HCT116 (cell line): ENCODE results near the gene GZMH. TPM values are rescaled to one million over a fixed set of nuclear protein-coding genes. Genes with fewer than 3 reads are reported as not detected.

Source experiments
- ATAC-seq: fragments of 200-7000 bp; cut with Tn5 transposase; 2 replicates; pipeline ENCODE4 v1.9.1; 2020; ENCODE audit warnings: mild to moderate bottlenecking, moderate library complexity
- BruUV-seq: library from RNA; stranded (reverse); fragments of 400-500 nt; replicated peaks from 2 replicates; lab custom pipeline; 2021; lab: Mats Ljungman, UMichigan
- CTCF ChIA-PET: fragments of 300-600 bp; sonication (Branson Sonifier 250); formaldehyde crosslinking; loops from one replicate; lab custom pipeline; 2021; ENCODE audit warnings: antibody characterized with exemption; lab: Charles Lee
- POLR2A ChIA-PET: fragments of 300-600, 350-600 bp; sonication (Branson Sonifier 250); formaldehyde crosslinking; loops from one replicate; lab custom pipeline; 2021; ENCODE audit warnings: antibody characterized with exemption; lab: Charles Lee
- RAD21 ChIA-PET, 2 experiments: fragments of 300-600 bp; sonication (Branson Sonifier 250); formaldehyde crosslinking; loops; one replicate each; lab custom pipeline; 2023; ENCODE audit warnings: low total read pairs in 2 of 2; ENCODE audit not compliant: uncharacterized antibody in 2 of 2, unreplicated experiment in 2 of 2, low non-redundant PET in 1 of 2; lab: Charles Lee
- DNase-seq: peaks from one replicate; pipeline ENCODE4 v3.0.0-alpha.2; 2010; ENCODE audit warnings: low read depth, low spot score
- H2AFZ ChIP-seq: fragments of 200-600 bp; shearing (Covaris generic), sonication (generic); 2 replicates; pipeline ENCODE4 v1.6.1; 2017; ENCODE audit warnings: low read depth, mixed run types, mixed read lengths, antibody characterized with exemption, low read length; ENCODE audit not compliant: poor library complexity, severe bottlenecking
- H3K27ac ChIP-seq: 2 replicates; pipeline ENCODE4 v1.5.1; 2012; ENCODE audit warnings: low read depth, low read length
- H3K27me3 ChIP-seq: fragments of 200-600 bp; sonication (generic); 2 replicates; pipeline ENCODE4 v1.6.1; 2016; ENCODE audit warnings: mixed run types, low read length, mixed read lengths; ENCODE audit not compliant: insufficient read depth
- H3K36me3 ChIP-seq, 2 experiments: fragments of 200-500 bp in 1 of 2; fragments of 200-600 bp in 1 of 2; sonication (Bioruptor generic) in 1 of 2; sonication (generic) in 1 of 2; 2 replicates each; pipeline versions ENCODE4 v1.5.1 to v1.6.1; 2014 to 2016; ENCODE audit warnings: low read length in 2 of 2, inconsistent platforms in 1 of 2, mixed read lengths in 1 of 2, mixed run types in 1 of 2; ENCODE audit not compliant: insufficient read depth in 2 of 2, control insufficient read depth in 1 of 2
- H3K4me1 ChIP-seq, 2 experiments: fragments of 200-600 bp in 1 of 2; sonication (generic) in 1 of 2; 2 replicates each; pipeline versions ENCODE4 v1.5.1 to v1.6.1; 2012 to 2017; ENCODE audit warnings: low read length in 2 of 2, inconsistent platforms in 1 of 2, mild to moderate bottlenecking in 1 of 2, mixed read lengths in 1 of 2, mixed run types in 1 of 2, moderate library complexity in 1 of 2; ENCODE audit not compliant: insufficient read depth in 2 of 2, control insufficient read depth in 1 of 2
- H3K4me2 ChIP-seq: fragments of 200-600 bp; sonication (generic); 2 replicates; pipeline ENCODE4 v1.6.1; 2017; ENCODE audit warnings: mixed run types, low read length, mixed read lengths
- H3K4me3 ChIP-seq, 2 experiments: fragments of 200-600 bp in 1 of 2; sonication (generic) in 1 of 2; replicated peaks in 1 of 2; 2 replicates each; pipeline ENCODE4 v1.5.1; 2011 to 2016; ENCODE audit warnings: low read length in 2 of 2, control low read depth in 1 of 2, low read depth in 1 of 2, mild to moderate bottlenecking in 1 of 2, mixed read lengths in 1 of 2, mixed run types in 1 of 2
- H3K79me2 ChIP-seq: fragments of 200-600 bp; sonication (generic); 2 replicates; pipeline ENCODE4 v1.6.1; 2017; ENCODE audit warnings: mild to moderate bottlenecking, mixed run types, low read length, moderate library complexity, mixed read lengths; ENCODE audit not compliant: insufficient read depth
- H3K9ac ChIP-seq: fragments of 200-600 bp; sonication (generic); 2 replicates; pipeline ENCODE4 v1.6.1; 2016; ENCODE audit warnings: low read length, mixed read lengths
- H3K9me2 ChIP-seq: fragments of 200-600 bp; sonication (generic), shearing (Covaris generic); 2 replicates; pipeline ENCODE4 v1.6.1; 2017; ENCODE audit warnings: mixed run types, mild to moderate bottlenecking, moderate library complexity; ENCODE audit not compliant: insufficient read depth
- H3K9me3 ChIP-seq, 2 experiments: fragments of 200-500 bp in 1 of 2; fragments of 200-600 bp in 1 of 2; sonication (Bioruptor generic) in 1 of 2; sonication (generic) in 1 of 2; 2 replicates each; pipeline ENCODE4 v1.6.1; 2014 to 2017; ENCODE audit warnings: low read length in 2 of 2, mixed read lengths in 2 of 2, inconsistent platforms in 1 of 2, low read depth in 1 of 2, mild to moderate bottlenecking in 1 of 2, mixed run types in 1 of 2, moderate library complexity in 1 of 2; ENCODE audit not compliant: control insufficient read depth in 1 of 2, insufficient read depth in 1 of 2
- H4K20me1 ChIP-seq: fragments of 200-600 bp; sonication (generic), shearing (Covaris generic); 2 replicates; pipeline ENCODE4 v1.6.1; 2017; ENCODE audit warnings: mixed run types, mild to moderate bottlenecking, moderate library complexity; ENCODE audit not compliant: insufficient read depth
- CBX3 ChIP-seq: IDR thresholded peaks from 2 replicates; pipeline ENCODE4 v1.6.1; 2012; ENCODE audit warnings: low read depth
- CEBPB ChIP-seq: IDR thresholded peaks from 2 replicates; pipeline ENCODE4 v1.6.1; 2012; ENCODE audit warnings: low read depth
- EGR1 ChIP-seq: IDR thresholded peaks from 2 replicates; pipeline ENCODE4 v1.6.1; 2012; ENCODE audit warnings: low read depth
- ELF1 ChIP-seq: IDR thresholded peaks from 2 replicates; pipeline ENCODE4 v1.6.1; 2012; ENCODE audit warnings: low read depth, borderline replicate concordance
- EZH2 ChIP-seq: fragments of 200-600 bp; sonication (generic); IDR thresholded peaks from 2 replicates; pipeline ENCODE4 v1.6.1; 2017; ENCODE audit warnings: antibody characterized with exemption, mixed run types
- EZH2phosphoT487 ChIP-seq: fragments of 200-600 bp; IDR thresholded peaks from 2 replicates; pipeline ENCODE4 v1.6.1; 2018; ENCODE audit warnings: antibody characterized with exemption, borderline replicate concordance
- FOSL1 ChIP-seq: IDR thresholded peaks from 2 replicates; pipeline ENCODE4 v1.6.1; 2012; ENCODE audit warnings: low read depth
- JUND ChIP-seq: IDR thresholded peaks from 2 replicates; pipeline ENCODE4 v1.6.1; 2012
- POLR2A ChIP-seq: IDR thresholded peaks from 2 replicates; pipeline ENCODE4 v1.7.0; 2011; ENCODE audit warnings: borderline replicate concordance; ENCODE audit not compliant: insufficient read depth, insufficient read length; ENCODE audit errors: extremely low read depth
- POLR2AphosphoS5 ChIP-seq: IDR thresholded peaks from 2 replicates; pipeline ENCODE4 v1.6.1; 2011; ENCODE audit warnings: mild to moderate bottlenecking, low read depth, low read length, moderate library complexity
- SIN3A ChIP-seq: IDR thresholded peaks from 2 replicates; pipeline ENCODE4 v1.6.1; 2012; ENCODE audit warnings: low read depth
- SP1 ChIP-seq: IDR thresholded peaks from 2 replicates; pipeline ENCODE4 v1.6.1; 2012; ENCODE audit warnings: low read depth
- SRF ChIP-seq: IDR thresholded peaks from 2 replicates; pipeline ENCODE4 v1.6.1; 2012; ENCODE audit warnings: low read depth
- intact Hi-C: fragments of 100-400 bp; cut with micrococcal nuclease; formaldehyde crosslinking; loops from 2 replicates; pipeline ENCODE4 v1.10.0; 2022
- total RNA-seq: library from RNA; stranded (reverse); gene quantifications from one replicate; pipeline ENCODE4 v1.2.1, GENCODE V29; 2021; ENCODE audit not compliant: unreplicated experiment
- TF ChIP-seq, protein P1 (sequence below): IDR thresholded peaks from 2 replicates; pipeline ENCODE4 v1.6.1; 2012
- TF ChIP-seq, protein P2 (sequence below): IDR thresholded peaks from 2 replicates; pipeline ENCODE4 v1.6.1; 2012; ENCODE audit warnings: low read depth
- TF ChIP-seq, protein P3 (sequence below): IDR thresholded peaks from 2 replicates; pipeline ENCODE4 v1.6.1; 2011; ENCODE audit warnings: mild to moderate bottlenecking, low read length, moderate library complexity; ENCODE audit not compliant: insufficient replicate concordance; ENCODE audit errors: extremely low read depth

GZMH gene
- total RNA-seq, 1 experiment from 2014 or later, result not detected

DNA sequence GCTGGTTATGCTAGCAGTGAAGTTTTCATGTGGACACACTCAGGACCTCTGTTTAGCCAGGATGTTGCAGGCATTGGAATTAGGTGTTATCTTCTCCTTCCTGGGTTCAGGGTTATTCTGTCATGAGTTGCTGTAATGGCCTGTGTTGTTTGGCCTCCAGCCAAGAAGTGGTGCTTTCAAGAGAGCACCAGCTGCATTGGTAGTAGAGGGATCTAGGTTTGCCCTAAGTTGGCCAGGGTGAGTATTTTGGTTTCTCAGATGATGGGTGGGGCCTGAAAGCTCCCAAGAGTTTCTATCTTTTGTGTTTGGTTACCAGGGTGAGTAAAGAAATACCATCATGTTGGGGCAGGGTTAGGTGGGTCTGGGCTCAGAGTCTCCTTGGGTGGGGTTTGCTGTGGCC lies 2.7 kb upstream of the GZMH start:
- H3K4me2 ChIP-seq, result no peak overlapping the region
- no peak overlapping the region for H2AFZ ChIP-seq
- DNase-seq, result no peak
- no peaks in the 10 kb centered on the region for H3K9me2 ChIP-seq
- ChIA-PET RAD21 (no interaction called here), CTCF (no interaction called here), POLR2A (no interaction called here)
- TF ChIP-seq ELF1, result no peak
- TF ChIP-seq SP1, result no peak
- TF ChIP-seq, protein P1, sequence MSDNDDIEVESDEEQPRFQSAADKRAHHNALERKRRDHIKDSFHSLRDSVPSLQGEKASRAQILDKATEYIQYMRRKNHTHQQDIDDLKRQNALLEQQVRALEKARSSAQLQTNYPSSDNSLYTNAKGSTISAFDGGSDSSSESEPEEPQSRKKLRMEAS, result no peak
- TF ChIP-seq, protein P2, sequence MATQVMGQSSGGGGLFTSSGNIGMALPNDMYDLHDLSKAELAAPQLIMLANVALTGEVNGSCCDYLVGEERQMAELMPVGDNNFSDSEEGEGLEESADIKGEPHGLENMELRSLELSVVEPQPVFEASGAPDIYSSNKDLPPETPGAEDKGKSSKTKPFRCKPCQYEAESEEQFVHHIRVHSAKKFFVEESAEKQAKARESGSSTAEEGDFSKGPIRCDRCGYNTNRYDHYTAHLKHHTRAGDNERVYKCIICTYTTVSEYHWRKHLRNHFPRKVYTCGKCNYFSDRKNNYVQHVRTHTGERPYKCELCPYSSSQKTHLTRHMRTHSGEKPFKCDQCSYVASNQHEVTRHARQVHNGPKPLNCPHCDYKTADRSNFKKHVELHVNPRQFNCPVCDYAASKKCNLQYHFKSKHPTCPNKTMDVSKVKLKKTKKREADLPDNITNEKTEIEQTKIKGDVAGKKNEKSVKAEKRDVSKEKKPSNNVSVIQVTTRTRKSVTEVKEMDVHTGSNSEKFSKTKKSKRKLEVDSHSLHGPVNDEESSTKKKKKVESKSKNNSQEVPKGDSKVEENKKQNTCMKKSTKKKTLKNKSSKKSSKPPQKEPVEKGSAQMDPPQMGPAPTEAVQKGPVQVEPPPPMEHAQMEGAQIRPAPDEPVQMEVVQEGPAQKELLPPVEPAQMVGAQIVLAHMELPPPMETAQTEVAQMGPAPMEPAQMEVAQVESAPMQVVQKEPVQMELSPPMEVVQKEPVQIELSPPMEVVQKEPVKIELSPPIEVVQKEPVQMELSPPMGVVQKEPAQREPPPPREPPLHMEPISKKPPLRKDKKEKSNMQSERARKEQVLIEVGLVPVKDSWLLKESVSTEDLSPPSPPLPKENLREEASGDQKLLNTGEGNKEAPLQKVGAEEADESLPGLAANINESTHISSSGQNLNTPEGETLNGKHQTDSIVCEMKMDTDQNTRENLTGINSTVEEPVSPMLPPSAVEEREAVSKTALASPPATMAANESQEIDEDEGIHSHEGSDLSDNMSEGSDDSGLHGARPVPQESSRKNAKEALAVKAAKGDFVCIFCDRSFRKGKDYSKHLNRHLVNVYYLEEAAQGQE, result no peak
- no peak for TF ChIP-seq EGR1
- no peak for TF ChIP-seq JUND
- no peak for TF ChIP-seq CBX3
- TF ChIP-seq EZH2phosphoT487, result no peak
- TF ChIP-seq, protein P3, sequence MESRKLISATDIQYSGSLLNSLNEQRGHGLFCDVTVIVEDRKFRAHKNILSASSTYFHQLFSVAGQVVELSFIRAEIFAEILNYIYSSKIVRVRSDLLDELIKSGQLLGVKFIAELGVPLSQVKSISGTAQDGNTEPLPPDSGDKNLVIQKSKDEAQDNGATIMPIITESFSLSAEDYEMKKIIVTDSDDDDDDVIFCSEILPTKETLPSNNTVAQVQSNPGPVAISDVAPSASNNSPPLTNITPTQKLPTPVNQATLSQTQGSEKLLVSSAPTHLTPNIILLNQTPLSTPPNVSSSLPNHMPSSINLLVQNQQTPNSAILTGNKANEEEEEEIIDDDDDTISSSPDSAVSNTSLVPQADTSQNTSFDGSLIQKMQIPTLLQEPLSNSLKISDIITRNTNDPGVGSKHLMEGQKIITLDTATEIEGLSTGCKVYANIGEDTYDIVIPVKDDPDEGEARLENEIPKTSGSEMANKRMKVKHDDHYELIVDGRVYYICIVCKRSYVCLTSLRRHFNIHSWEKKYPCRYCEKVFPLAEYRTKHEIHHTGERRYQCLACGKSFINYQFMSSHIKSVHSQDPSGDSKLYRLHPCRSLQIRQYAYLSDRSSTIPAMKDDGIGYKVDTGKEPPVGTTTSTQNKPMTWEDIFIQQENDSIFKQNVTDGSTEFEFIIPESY, result no peak
- no peak for TF ChIP-seq POLR2A
- no peak for TF ChIP-seq EZH2
- no peak for TF ChIP-seq CEBPB
- TF ChIP-seq POLR2AphosphoS5, result no peak
- no peak for TF ChIP-seq FOSL1
- TF ChIP-seq SIN3A, result no peak
- no peak for TF ChIP-seq SRF
- no peaks in the 10 kb centered on the region for H4K20me1 ChIP-seq
- no peaks in the 10 kb centered on the region for H3K79me2 ChIP-seq
- no peak overlapping the region for H3K9ac ChIP-seq
- H3K4me3 ChIP-seq, result no peak overlapping the region
- no peaks in the 10 kb centered on the region for H3K36me3 ChIP-seq
- no peaks in the 10 kb centered on the region for H3K4me1 ChIP-seq
- no TSS peak for BruUV-seq
- no peaks in the 10 kb centered on the region for H3K27me3 ChIP-seq
- H3K9me3 ChIP-seq, result no peaks in the 10 kb centered on the region
- ATAC-seq, result no peak
- no peak overlapping the region for H3K27ac ChIP-seq
- intact Hi-C loops, result no loop called here
